ENCODE results near the gene CCDC8. TPM values are rescaled to one million over a fixed set of nuclear protein-coding genes. Genes with fewer than 3 reads are reported as not detected.
A peak's percentile ranks its signal among the peaks of the same experiment; 100 is the strongest.

The CCDC8 gene
- total RNA-seq, 4 donors from 2014 or later = 4.3 to 10.1 (median 7.6) TPM

DNA sequence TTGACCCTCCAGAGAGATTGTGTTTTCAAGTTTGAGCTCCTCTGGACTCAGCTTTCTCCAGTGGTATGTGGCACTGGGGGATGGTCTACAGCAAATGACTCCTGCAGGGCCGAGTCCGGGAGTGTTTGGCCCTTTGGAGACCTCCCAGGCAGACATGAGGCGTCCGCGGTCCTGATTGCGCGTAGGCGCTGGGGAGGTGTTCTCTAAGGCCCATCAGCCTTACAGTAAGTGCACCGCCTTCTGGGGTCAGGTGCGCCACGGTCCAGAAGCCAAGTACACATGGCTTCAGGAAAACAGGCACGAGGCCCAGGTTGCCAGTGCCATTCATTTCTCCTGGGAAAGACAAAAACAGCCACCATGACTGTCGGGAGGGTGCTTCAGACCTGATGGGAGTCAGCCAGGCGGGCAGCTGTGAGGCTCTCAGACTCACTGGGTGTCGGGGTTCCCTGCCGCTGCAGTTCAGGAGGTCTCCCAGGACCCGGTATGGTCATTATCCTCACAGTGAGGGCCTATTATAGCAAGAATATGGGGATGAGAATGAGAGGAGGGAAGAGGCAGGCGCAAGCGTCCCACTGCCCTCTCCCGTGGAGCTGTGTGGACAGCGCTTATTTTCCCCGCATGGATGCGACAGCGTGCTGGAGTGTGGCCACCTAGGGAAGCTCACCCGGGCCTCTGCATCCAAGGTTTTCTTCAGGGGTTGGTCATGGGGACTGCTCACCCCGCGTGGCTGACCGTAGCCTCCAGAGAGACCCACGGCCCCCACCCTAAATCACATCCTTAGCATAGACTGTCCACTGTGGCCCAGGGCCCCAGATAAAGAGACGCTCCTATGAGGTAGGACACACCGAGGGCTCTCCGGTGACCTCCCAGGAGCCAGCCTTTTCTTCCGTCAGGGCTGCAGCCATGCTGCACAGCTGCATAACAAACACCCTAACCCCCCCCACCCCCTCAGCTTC, 21.8 kb downstream of the CCDC8 start:
- Histone ChIP-seq H3K36me3 (peaks cover 0 to 55% of the 10 kb centered on the region in 2 donors), H3K9me3 (no peaks in the 10 kb centered on the region), H3K27ac (peak overlapping the region in 3 of 4 donors; percentile 47 to 59 (median 51)), H3K4me1 (peaks cover 0 to 33% (median 7%) of the 10 kb centered on the region in 3 donors), H3K4me3 (no peak overlapping the region), H3K27me3 (no peaks in the 10 kb centered on the region)
- ATAC-seq = no peak
- TF ChIP-seq POLR2A (IDR thresholded peaks at IDR 0.05) = no peak
- TF ChIP-seq EP300 (IDR thresholded peaks at IDR 0.05) = no peak
- no peak for TF ChIP-seq POLR2AphosphoS5 (IDR thresholded peaks at IDR 0.05)
- TF ChIP-seq, protein P1, sequence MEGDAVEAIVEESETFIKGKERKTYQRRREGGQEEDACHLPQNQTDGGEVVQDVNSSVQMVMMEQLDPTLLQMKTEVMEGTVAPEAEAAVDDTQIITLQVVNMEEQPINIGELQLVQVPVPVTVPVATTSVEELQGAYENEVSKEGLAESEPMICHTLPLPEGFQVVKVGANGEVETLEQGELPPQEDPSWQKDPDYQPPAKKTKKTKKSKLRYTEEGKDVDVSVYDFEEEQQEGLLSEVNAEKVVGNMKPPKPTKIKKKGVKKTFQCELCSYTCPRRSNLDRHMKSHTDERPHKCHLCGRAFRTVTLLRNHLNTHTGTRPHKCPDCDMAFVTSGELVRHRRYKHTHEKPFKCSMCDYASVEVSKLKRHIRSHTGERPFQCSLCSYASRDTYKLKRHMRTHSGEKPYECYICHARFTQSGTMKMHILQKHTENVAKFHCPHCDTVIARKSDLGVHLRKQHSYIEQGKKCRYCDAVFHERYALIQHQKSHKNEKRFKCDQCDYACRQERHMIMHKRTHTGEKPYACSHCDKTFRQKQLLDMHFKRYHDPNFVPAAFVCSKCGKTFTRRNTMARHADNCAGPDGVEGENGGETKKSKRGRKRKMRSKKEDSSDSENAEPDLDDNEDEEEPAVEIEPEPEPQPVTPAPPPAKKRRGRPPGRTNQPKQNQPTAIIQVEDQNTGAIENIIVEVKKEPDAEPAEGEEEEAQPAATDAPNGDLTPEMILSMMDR (IDR thresholded peaks at IDR 0.05) = no peak
- 81 to 84% methylated on average over 10 to 14 of the region's 33 CpGs for WGBS, 2 donors (ENCODE audit: low coverage in 1 of 2)

DNA sequence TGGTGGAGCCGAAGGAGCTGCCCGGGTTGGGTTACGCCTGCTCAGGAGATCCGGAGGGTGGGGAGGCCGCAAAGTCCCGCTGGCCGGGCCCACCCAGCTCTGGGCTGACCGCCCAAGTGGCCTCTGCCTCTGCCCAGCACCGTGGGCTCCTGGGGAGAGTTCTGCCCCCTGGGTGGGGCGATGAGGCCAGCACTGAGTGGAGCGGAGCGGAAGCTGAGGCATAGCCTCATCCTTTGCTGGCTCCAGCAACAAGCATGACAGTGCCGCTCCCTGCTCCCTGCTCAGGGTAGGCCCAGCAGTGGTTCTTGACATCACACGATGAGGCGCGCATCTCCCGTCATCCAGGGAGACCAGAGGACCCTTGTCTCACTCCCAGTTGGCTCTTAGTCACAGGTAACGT, 22.5 kb downstream of the CCDC8 start:
- WGBS, 2 donors (ENCODE audit: low coverage in 1 of 2) = 80 to 87% methylated on average over 1 to 9 of the region's 18 CpGs
- Histone ChIP-seq H3K36me3 (peaks cover 0 to 62% of the 10 kb centered on the region in 2 donors), H3K4me3 (no peak overlapping the region), H3K27me3 (no peaks in the 10 kb centered on the region), H3K27ac (peak overlapping the region in 3 of 4 donors; percentile 24 to 51 (median 47)), H3K9me3 (no peaks in the 10 kb centered on the region), H3K4me1 (peaks cover 0 to 33% (median 7%) of the 10 kb centered on the region in 3 donors)
- TF ChIP-seq, protein P1 (IDR thresholded peaks at IDR 0.05) = no peak
- TF ChIP-seq POLR2AphosphoS5 (IDR thresholded peaks at IDR 0.05) (no peak), EP300 (IDR thresholded peaks at IDR 0.05) (no peak)
- peak; percentile 49 for ATAC-seq

DNA sequence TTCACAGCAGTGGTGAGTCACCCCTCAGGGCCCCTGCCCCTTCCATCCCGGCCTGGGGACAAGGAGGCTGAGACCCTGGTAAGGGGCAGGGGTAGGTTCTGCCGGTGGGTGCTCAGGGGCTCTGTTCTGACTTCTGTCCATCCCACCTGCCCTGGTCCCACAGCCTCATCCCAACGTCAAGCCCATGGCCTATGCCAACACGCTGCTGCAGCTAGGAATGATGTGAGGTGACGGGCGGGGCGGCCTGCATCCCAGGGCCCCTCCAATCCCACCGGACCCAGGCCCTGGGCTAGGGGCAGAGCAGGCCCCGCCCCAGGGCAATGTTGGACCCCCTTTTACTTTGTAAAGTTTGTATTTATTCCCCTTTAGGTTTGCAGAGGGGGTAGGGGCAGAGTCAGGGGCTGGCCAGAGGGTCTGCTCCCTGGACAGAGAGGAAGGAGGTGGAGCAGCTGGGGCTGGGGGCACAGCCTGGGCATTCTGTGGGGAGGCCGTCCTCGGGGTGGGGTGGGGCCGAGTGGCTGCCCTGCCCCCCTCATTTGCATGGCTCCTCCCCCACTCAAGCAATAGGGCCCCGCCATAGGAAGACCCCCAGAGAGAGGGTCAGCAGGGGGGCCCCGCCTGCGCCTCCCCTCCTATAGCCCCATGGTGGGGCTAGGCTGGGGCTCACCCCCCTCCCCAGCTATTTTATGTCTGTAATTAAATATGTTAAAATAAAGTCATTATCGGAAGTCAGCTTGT, 23.1 kb downstream of the CCDC8 start:
- ATAC-seq = no peak
- WGBS, 2 donors (ENCODE audit: low coverage in 1 of 2) = 88% methylated on average over 1 of the region's 16 CpGs; no CpG with 5 or more reads in 1 of the 2 donors
- Histone ChIP-seq H3K9me3 (no peaks in the 10 kb centered on the region), H3K36me3 (peaks cover 0 to 67% of the 10 kb centered on the region in 2 donors), H3K27me3 (no peaks in the 10 kb centered on the region), H3K4me3 (no peak overlapping the region), H3K4me1 (peaks cover 0 to 32% (median 7%) of the 10 kb centered on the region in 3 donors), H3K27ac (peak overlapping the region in 2 of 4 donors; percentile 24 to 47)
- no peak for TF ChIP-seq POLR2AphosphoS5 (IDR thresholded peaks at IDR 0.05)
- TF ChIP-seq, protein P1 (IDR thresholded peaks at IDR 0.05) = no peak
- no peak for TF ChIP-seq EP300 (IDR thresholded peaks at IDR 0.05)
- TF ChIP-seq POLR2A (IDR thresholded peaks at IDR 0.05) = no peak

DNA sequence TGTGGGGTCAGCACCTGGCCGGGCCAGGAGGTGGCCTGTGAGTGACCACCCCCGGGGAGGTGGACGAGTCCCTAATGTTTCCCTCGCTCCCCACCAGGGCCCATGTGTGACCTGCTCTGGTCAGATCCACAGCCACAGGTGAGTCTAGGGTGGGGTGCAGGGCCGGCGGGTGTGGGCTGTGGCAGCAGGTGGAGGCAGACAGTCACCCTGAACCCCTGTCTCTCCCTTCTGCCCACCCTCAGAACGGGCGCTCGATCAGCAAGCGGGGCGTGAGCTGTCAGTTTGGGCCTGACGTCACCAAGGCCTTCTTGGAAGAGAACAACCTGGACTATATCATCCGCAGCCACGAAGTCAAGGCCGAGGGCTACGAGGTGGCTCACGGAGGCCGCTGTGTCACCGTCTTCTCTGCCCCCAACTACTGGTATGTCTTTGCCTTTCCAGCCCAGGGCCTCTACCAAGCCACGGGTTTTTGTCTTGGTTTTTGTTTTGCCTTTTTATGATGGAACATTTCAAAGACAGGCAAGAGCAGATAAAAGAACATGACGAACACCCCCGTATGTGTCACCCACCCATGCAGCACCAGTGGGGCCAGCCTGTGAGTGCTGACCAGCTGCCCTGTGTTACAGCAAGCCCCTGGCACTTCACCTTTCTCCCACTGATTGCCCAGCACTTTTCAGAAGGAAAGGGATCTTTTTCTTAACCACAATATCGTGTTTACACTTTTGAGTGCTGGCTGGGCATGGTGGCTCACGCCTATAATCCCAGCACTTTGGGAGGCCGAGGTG, 24.9 kb downstream of the CCDC8 start:
- Histone ChIP-seq H3K4me3 (no peak overlapping the region), H3K36me3 (peaks cover 0 to 85% of the 10 kb centered on the region in 2 donors), H3K27me3 (no peaks in the 10 kb centered on the region), H3K4me1 (peaks cover 0 to 24% (median 7%) of the 10 kb centered on the region in 3 donors), H3K27ac (no peak overlapping the region), H3K9me3 (no peaks in the 10 kb centered on the region)
- TF ChIP-seq POLR2A (IDR thresholded peaks at IDR 0.05) = no peak
- TF ChIP-seq, protein P1 (IDR thresholded peaks at IDR 0.05) = no peak
- TF ChIP-seq POLR2AphosphoS5 (IDR thresholded peaks at IDR 0.05) = no peak
- no peak for TF ChIP-seq EP300 (IDR thresholded peaks at IDR 0.05)
- no peak for ATAC-seq
- WGBS, 2 donors (ENCODE audit: low coverage in 1 of 2) = 81 to 83% methylated on average over 6 of the region's 25 CpGs
